GM19468 (cell line): ENCODE results near the gene CDK8.
"Not testable (repeated sequence)": the region's sequence is repeated elsewhere in the genome, so short reads cannot be mapped to it uniquely, and the experiment has no call there.

Experiments used
- ATAC-seq: cut with Tn5 transposase; IDR thresholded peaks from one replicate; pipeline ENCODE4 v1.9.1; 2021; ENCODE audit warnings: mild to moderate bottlenecking, moderate library complexity, moderate number of reproducible peaks; ENCODE audit not compliant: unreplicated experiment; ENCODE audit errors: extremely low read depth

CDK8 gene

GRCh38 chr13:26310003-26310402, 56.1 kb downstream of the CDK8 start:
- no peak for ATAC-seq

DNA sequence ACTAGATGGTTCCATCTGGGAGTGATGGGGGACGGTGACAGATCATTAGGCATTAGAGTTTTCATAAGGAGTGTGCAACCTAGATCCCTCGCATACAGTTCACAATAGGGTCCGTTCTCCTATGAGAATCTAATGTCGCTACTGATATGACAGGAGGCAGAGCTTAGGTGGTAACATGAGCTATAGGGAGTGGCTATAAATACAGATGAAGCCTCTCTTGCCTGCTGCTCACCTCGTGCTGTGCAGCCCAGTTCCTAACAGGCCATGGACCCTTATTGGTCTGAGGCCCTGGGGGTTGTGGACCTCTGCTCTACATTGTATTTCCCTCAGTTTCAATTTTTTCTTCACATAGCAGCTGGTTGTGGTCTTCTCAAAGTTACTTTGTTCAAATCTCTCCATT, 56.5 kb downstream of the CDK8 start:
- no peak for ATAC-seq

DNA sequence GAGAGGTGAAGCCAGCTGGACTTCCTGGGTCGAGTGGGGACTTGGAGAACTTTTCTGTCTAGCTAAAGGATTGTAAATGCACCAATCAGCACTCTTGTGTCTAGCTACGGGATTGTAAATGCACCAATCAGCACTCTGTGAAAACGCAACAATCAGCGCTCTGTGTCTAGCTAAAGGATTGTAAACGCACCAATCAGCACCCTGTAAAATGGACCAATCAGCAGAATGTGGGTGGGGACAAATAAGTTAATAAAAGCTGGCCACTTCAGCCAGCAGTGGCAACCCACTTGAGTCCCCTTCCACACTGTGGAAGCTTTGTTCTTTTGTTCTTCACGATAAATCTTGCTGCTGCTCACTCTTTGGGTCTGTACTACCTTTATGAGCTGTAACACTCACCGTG, 58.1 kb downstream of the CDK8 start:
- not testable (repeated sequence) for ATAC-seq

GRCh38 chr13:26316095-26316494, 62.2 kb downstream of the CDK8 start:
- not testable (repeated sequence) for ATAC-seq

- ATAC-seq, result no peak
Measured at GRCh38 chr13:26320766-26321165, 66.8 kb downstream of the CDK8 start.

- ATAC-seq, result no peak
Measured at GRCh38 chr13:26323127-26323526, 69.2 kb downstream of the CDK8 start.

- no peak for ATAC-seq
Measured at GRCh38 chr13:26323764-26324163, 69.8 kb downstream of the CDK8 start.

DNA sequence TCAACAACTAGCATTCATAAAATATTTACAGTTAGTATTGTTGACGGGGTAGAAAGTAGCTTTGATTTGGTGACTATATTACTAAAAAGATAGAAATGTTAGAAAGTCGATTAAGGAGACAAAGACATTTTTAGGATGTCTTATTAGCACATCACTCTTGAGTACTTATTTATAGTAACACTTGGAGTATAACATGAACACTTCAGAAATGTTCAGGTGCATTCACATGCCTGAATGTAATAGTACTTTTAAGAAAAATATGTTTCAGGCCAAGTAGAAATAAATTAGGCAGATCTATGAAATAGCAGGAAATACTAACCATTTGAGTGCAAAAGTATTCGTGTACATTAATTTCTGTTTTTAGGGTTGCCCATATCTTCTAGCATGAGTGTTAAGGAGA, 70.4 kb downstream of the CDK8 start:
- no peak for ATAC-seq

DNA sequence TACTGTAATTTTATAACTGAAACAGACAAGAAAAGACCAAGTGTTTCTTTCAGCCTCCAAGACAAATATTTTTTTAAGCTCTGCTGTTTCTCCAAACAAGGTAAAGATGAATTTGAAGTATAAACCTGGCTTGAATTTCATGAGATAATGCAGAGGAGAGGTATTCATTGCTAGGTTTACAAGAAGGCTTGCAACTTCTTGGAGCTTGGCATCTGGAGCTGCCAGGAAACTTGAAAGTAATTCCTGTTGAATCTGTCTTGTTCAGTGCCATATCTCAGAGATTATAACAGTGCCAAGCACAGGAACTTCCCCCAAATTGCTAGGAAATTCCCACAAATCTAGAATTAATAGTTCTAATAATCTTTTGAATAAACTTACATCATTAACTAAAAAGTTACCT, 70.9 kb downstream of the CDK8 start:
- ATAC-seq, result no peak

- peak; percentile 66 for ATAC-seq
Measured at GRCh38 chr13:26325876-26326275, 71.9 kb downstream of the CDK8 start.

- no peak for ATAC-seq
Measured at GRCh38 chr13:26326562-26326961, 72.6 kb downstream of the CDK8 start.

- ATAC-seq, result no peak
Measured at GRCh38 chr13:26327940-26328725, 74.2 kb downstream of the CDK8 start.

GRCh38 chr13:26335158-26335557, 81.2 kb downstream of the CDK8 start:
- ATAC-seq, result no peak

DNA sequence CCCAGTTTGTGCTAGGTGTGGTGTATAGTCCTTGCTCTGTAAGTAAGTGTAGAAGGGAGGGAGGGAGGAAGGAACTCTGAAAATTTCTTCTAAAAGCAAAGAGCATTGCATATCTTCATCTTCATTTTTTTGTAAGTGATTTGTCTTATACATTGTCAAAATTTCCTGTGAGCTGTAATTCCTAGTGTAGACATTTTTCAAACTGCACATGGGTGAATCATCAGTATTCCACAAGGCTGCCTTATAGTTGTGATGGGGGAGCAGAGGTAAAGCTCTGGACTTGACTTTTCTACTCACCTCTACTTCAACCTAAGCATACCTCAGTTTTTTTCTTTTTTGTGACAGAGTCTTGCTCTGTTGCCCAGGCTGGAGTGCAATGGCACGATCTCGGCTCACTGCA, 86.9 kb downstream of the CDK8 start:
- no peak for ATAC-seq

DNA sequence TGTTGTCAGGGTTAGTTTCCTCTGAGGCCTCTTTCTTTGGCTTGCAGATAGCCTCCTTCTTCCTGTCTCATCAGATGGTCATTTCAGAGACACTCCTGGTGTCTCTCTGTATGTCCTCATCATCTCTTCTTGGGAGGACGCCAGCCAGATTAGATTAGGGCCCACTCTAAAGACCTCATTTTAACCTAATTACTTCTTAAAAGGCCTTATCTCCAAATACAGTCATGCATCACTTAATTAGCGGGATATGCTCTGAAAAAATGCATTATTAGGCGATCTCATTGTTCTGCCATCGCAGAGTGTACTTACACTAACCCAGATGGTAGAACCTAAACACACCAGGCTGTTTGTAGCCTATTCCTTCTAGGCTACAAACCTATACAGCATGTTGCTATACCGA, 89.0 kb downstream of the CDK8 start:
- ATAC-seq, result no peak

DNA sequence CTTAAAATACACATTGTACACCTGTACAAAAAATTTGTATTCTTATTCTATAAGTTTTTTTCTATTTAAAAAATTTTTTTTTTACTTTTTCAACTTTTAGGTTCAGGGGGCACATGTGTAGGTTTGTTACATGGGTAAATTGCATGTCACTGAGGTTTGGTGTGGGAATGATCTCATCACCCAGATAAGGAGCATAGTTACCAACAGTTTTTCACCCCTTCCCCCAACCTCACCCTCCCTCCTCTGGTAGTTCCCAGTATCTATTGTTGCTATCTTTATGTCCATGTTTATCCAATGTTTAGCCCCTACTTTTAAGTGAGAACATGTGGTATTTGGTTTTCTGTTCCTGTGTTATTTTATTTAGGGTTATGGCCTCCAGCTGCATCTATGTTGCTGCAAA, 89.9 kb downstream of the CDK8 start:
- no peak for ATAC-seq

DNA sequence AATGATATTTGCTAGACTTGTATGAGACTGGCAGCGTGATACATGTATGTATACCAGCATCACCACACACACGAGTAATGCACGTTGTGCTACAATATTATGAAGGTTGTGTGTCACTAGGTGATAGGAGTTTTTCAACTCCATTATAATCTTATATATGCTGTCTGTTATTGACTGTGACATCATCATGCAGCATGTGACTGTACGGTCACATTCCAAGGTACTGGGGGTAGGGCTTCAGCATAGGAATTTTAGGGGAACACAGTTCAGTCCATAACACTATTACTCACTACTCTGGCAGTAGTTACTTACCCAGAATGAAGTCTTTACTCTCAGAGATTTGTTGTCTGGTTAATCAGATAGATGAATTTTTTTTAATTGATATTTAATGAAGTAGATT, 91.1 kb downstream of the CDK8 start:
- ATAC-seq, result no peak

GRCh38 chr13:26348966-26349365, 95.0 kb downstream of the CDK8 start:
- no peak for ATAC-seq

DNA sequence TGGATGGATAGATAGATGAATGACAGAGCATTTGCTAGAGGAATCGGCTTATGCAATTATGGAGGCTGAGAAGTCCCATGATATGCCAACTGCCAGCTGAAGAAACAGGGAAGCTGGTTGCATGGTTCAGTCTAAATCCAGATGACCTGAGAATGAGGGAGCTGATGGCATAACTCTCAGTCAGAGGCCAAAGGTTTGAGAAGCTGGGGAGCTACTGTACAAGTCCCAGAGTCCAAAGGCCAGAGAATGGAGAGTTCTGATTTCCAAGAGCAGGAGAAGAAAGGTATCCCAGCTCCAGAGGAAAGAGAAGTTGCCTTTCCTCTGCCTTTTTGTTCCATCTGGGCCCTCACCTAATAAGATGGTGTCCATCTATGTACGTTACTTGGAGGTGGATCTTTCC, 108.3 kb downstream of the CDK8 start:
- no peak for ATAC-seq

DNA sequence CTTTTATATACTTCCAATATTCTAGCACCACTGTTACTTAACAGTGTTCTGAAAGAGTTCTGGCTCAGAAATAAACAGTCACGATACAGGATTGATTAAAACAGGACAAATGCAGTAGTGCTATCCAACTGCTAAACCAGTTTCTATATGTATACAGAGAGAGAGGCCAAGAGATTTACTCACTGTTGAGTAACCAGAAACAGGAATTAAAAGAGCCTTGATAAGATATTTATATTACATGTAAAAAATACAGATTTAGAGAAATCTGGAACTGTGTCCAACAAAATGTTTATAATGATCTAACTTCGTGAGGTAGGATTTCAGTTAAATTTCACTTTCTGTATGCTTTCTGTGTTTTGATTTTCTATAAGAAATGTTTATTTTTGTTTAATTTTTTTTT, 116.6 kb downstream of the CDK8 start:
- ATAC-seq, result no peak

GRCh38 chr13:26372747-26373146, 118.8 kb downstream of the CDK8 start:
- no peak for ATAC-seq

- no peak for ATAC-seq
Measured at GRCh38 chr13:26376430-26376829, 122.5 kb downstream of the CDK8 start.
